H9 (cell line): ENCODE data around the gene IL1R2. TPM values are rescaled to one million over a fixed set of nuclear protein-coding genes. Genes with fewer than 3 reads are reported as not detected.

ENCODE experiments used
- DNase-seq: peaks from one replicate; pipeline ENCODE4 v3.0.0-alpha.2; 2017
- H2AFZ ChIP-seq: one replicate; pipeline ENCODE4 v1.6.1; 2013; ENCODE audit warnings: mild to moderate bottlenecking, low read length, control low read depth, moderate library complexity
- H2AK5ac ChIP-seq: 2 replicates; pipeline ENCODE4 v1.6.1; 2013; ENCODE audit warnings: low read length, control low read depth, mixed read lengths; ENCODE audit not compliant: insufficient read length
- H2BK120ac ChIP-seq: one replicate; pipeline ENCODE4 v1.6.1; 2013; ENCODE audit warnings: low read depth, mild to moderate bottlenecking, low read length, control low read depth, inconsistent platforms; ENCODE audit not compliant: poor library complexity, severe bottlenecking
- H2BK12ac ChIP-seq: 2 replicates; pipeline ENCODE4 v1.6.1; 2013; ENCODE audit warnings: low read length, control low read depth, mixed read lengths, low read depth; ENCODE audit not compliant: insufficient read length
- H2BK15ac ChIP-seq: 2 replicates; pipeline ENCODE4 v1.6.1; 2013; ENCODE audit warnings: low read depth, low read length, control low read depth
- H2BK20ac ChIP-seq: one replicate; pipeline ENCODE4 v1.6.1; 2013; ENCODE audit warnings: low read depth, mild to moderate bottlenecking, low read length, control low read depth, inconsistent platforms; ENCODE audit not compliant: poor library complexity, severe bottlenecking
- H2BK5ac ChIP-seq: 2 replicates; pipeline ENCODE4 v1.6.1; 2013; ENCODE audit warnings: low read length, control low read depth, mixed read lengths; ENCODE audit not compliant: insufficient read length
- H3K14ac ChIP-seq: 2 replicates; pipeline ENCODE4 v1.6.1; 2013; ENCODE audit warnings: low read length, control low read depth; ENCODE audit not compliant: insufficient read depth
- H3K18ac ChIP-seq: 2 replicates; pipeline ENCODE4 v1.6.1; 2013; ENCODE audit warnings: low read depth, mild to moderate bottlenecking, mixed read lengths, low read length, control low read depth; ENCODE audit not compliant: insufficient read length
- H3K23ac ChIP-seq: 2 replicates; pipeline ENCODE4 v1.6.1; 2013; ENCODE audit warnings: low read length, control low read depth, mixed read lengths, low read depth; ENCODE audit not compliant: insufficient read length
- H3K23me2 ChIP-seq: 2 replicates; pipeline ENCODE4 v1.6.1; 2013; ENCODE audit warnings: low read depth, mild to moderate bottlenecking, mixed read lengths, low read length, control low read depth; ENCODE audit not compliant: insufficient read length, poor library complexity, severe bottlenecking
- H3K27ac ChIP-seq: 2 replicates; pipeline ENCODE4 v1.5.1; 2013; ENCODE audit warnings: low read length, control low read depth, mixed read lengths, low read depth; ENCODE audit not compliant: insufficient read length
- H3K27me3 ChIP-seq: 2 replicates; pipeline ENCODE4 v1.6.1; 2013; ENCODE audit warnings: low read length, control low read depth, inconsistent platforms; ENCODE audit not compliant: insufficient read depth
- H3K4ac ChIP-seq: 2 replicates; pipeline ENCODE4 v1.6.1; 2013; ENCODE audit warnings: low read depth, mild to moderate bottlenecking, control low read depth, inconsistent platforms, low read length, moderate library complexity
- H3K4me1 ChIP-seq: 2 replicates; pipeline ENCODE4 v1.6.1; 2013; ENCODE audit warnings: low read length, control low read depth, inconsistent platforms; ENCODE audit not compliant: insufficient read depth
- H3K4me2 ChIP-seq: 2 replicates; pipeline ENCODE4 v1.6.1; 2013; ENCODE audit warnings: low read length, control low read depth, mixed read lengths; ENCODE audit not compliant: insufficient read length, insufficient read depth
- H3K56ac ChIP-seq: 2 replicates; pipeline ENCODE4 v1.6.1; 2013; ENCODE audit warnings: low read depth, mild to moderate bottlenecking, mixed read lengths, low read length, control low read depth; ENCODE audit not compliant: insufficient read length
- H3K79me1 ChIP-seq: 2 replicates; pipeline ENCODE4 v1.6.1; 2013; ENCODE audit warnings: low read depth, mild to moderate bottlenecking, moderate library complexity, low read length, control low read depth, inconsistent platforms; ENCODE audit not compliant: insufficient read depth, poor library complexity, severe bottlenecking
- H3K79me2 ChIP-seq: 2 replicates; pipeline ENCODE4 v1.6.1; 2013; ENCODE audit warnings: low read length, control low read depth, inconsistent platforms; ENCODE audit not compliant: insufficient read depth
- H3K9ac ChIP-seq: 2 replicates; pipeline ENCODE4 v1.6.1; 2013; ENCODE audit warnings: low read length, control low read depth, mixed read lengths; ENCODE audit not compliant: insufficient read length; ENCODE audit errors: extremely low read depth
- H3K9me3 ChIP-seq: one replicate; pipeline ENCODE4 v1.6.1; 2013; ENCODE audit warnings: low read depth, low read length, inconsistent platforms; ENCODE audit not compliant: control insufficient read depth
- H3T11ph ChIP-seq: one replicate; pipeline ENCODE4 v1.6.1; 2013; ENCODE audit warnings: mild to moderate bottlenecking, low read length, control low read depth, inconsistent platforms
- H4K20me1 ChIP-seq: one replicate; pipeline ENCODE4 v1.6.1; 2013; ENCODE audit not compliant: control insufficient read depth, insufficient read length, insufficient read depth
- H4K5ac ChIP-seq: 2 replicates; pipeline ENCODE4 v1.6.1; 2013; ENCODE audit warnings: low read depth, mild to moderate bottlenecking, mixed read lengths, low read length, control low read depth; ENCODE audit not compliant: insufficient read length
- H4K8ac ChIP-seq: replicated peaks from 2 replicates; pipeline ENCODE4 v1.6.1; 2013; ENCODE audit warnings: low read length, control low read depth, mixed read lengths, low read depth; ENCODE audit not compliant: insufficient read length
- H4K91ac ChIP-seq: 2 replicates; pipeline ENCODE4 v1.6.1; 2013; ENCODE audit warnings: low read depth, mild to moderate bottlenecking, moderate library complexity, mixed read lengths, low read length, control low read depth; ENCODE audit not compliant: insufficient read length
- H3K27ac Mint-ChIP-seq, 3 experiments: 2 replicates in 2 of 3; 3 replicates in 1 of 3; pipeline ENCODE4 v1.8.0; 2020 to 2021; ENCODE audit warnings: mixed read lengths in 3 of 3, mild to moderate bottlenecking in 1 of 3, moderate library complexity in 1 of 3
- H3K27me3 Mint-ChIP-seq: 2 replicates; pipeline ENCODE4 v1.8.0; 2021; ENCODE audit warnings: low read depth, mild to moderate bottlenecking, moderate library complexity, mixed read lengths
- H3K36me3 Mint-ChIP-seq, 3 experiments: 2 replicates in 2 of 3; 3 replicates in 1 of 3; pipeline ENCODE4 v1.8.0; 2020 to 2021; ENCODE audit warnings: low read depth in 3 of 3, mixed read lengths in 3 of 3; ENCODE audit not compliant: insufficient read depth in 1 of 3
- H3K4me1 Mint-ChIP-seq, 2 experiments: 2 replicates each; pipeline ENCODE4 v1.8.0; 2020; ENCODE audit warnings: mixed read lengths in 2 of 2
- H3K4me3 Mint-ChIP-seq, 2 experiments: 2 replicates in 1 of 2; 3 replicates in 1 of 2; pipeline ENCODE4 v1.8.0; 2020 to 2021; ENCODE audit warnings: mild to moderate bottlenecking in 2 of 2, mixed read lengths in 2 of 2, moderate library complexity in 1 of 2
- H3K9me3 Mint-ChIP-seq, 2 experiments: 2 replicates in 1 of 2; 3 replicates in 1 of 2; pipeline ENCODE4 v1.8.0; 2020; ENCODE audit warnings: mild to moderate bottlenecking in 2 of 2, mixed read lengths in 2 of 2, moderate library complexity in 1 of 2
- CTCF ChIP-seq: fragments of 200-600 bp; sonication (generic); conservative IDR thresholded peaks from 3 replicates; pipeline ENCODE4 v1.8.0; 2021; ENCODE audit warnings: antibody characterized with exemption, mild to moderate bottlenecking
- total RNA-seq: library from RNA; stranded (reverse); gene quantifications from 2 replicates; pipeline ENCODE4 v1.2.1, GENCODE V29; 2021

The IL1R2 gene
- total RNA-seq, 1 experiment from 2014 or later = not detected

- no peak overlapping the region for H3K4ac ChIP-seq
- DNase-seq = no peak
- H2BK15ac ChIP-seq = no peak overlapping the region
- H2BK20ac ChIP-seq = no peak overlapping the region
- H3T11ph ChIP-seq = no peak overlapping the region
- H3K23me2 ChIP-seq = no peaks in the 10 kb centered on the region
- H3K79me1 ChIP-seq = no peaks in the 10 kb centered on the region
- no peaks in the 10 kb centered on the region for H3K79me2 ChIP-seq
- Mint-ChIP-seq H3K27ac (no peak overlapping the region), H3K4me1 (peaks cover 41 to 49% of the 10 kb centered on the region in 2 experiments), H3K9me3 (peaks cover 25 to 27% of the 10 kb centered on the region in 2 experiments), H3K27me3 (peaks cover 8% of the 10 kb centered on the region), H3K36me3 (peaks cover 9 to 37% (median 30%) of the 10 kb centered on the region in 3 experiments), H3K4me3 (no peak overlapping the region)
- no peaks in the 10 kb centered on the region; the same call in 1 of the 2 replicates for H3K4me1 ChIP-seq
- no peak overlapping the region for H3K14ac ChIP-seq
- no peak overlapping the region for H3K27ac ChIP-seq
- no peak overlapping the region for H3K9ac ChIP-seq
- H4K5ac ChIP-seq = no peak overlapping the region
- no peak overlapping the region for H4K8ac ChIP-seq
- H4K91ac ChIP-seq = no peak overlapping the region
- H3K4me2 ChIP-seq = no peak overlapping the region
- peaks cover 19% of the 10 kb centered on the region for H3K9me3 ChIP-seq
- H3K27me3 ChIP-seq = no peaks in the 10 kb centered on the region
- no peak overlapping the region for H2AK5ac ChIP-seq
- no peaks in the 10 kb centered on the region for H4K20me1 ChIP-seq
- no peak overlapping the region for H2BK120ac ChIP-seq
- no peak overlapping the region for H2BK12ac ChIP-seq
- H2BK5ac ChIP-seq = no peak overlapping the region
- no peak overlapping the region for H3K56ac ChIP-seq
- no peak overlapping the region for H2AFZ ChIP-seq
- H3K18ac ChIP-seq = no peak overlapping the region
- no peak for TF ChIP-seq CTCF
- H3K23ac ChIP-seq = no peak overlapping the region
These were observed 19.9 kb upstream of the IL1R2 start for GRCh38 chr2:101971836-101972235.
